ENCODE data around the gene PTPA. TPM values are rescaled to one million over a fixed set of nuclear protein-coding genes. Genes with fewer than 3 reads are reported as not detected.

PTPA gene
- total RNA-seq, 1 donor from 2014 or later, result 160 TPM

DNA sequence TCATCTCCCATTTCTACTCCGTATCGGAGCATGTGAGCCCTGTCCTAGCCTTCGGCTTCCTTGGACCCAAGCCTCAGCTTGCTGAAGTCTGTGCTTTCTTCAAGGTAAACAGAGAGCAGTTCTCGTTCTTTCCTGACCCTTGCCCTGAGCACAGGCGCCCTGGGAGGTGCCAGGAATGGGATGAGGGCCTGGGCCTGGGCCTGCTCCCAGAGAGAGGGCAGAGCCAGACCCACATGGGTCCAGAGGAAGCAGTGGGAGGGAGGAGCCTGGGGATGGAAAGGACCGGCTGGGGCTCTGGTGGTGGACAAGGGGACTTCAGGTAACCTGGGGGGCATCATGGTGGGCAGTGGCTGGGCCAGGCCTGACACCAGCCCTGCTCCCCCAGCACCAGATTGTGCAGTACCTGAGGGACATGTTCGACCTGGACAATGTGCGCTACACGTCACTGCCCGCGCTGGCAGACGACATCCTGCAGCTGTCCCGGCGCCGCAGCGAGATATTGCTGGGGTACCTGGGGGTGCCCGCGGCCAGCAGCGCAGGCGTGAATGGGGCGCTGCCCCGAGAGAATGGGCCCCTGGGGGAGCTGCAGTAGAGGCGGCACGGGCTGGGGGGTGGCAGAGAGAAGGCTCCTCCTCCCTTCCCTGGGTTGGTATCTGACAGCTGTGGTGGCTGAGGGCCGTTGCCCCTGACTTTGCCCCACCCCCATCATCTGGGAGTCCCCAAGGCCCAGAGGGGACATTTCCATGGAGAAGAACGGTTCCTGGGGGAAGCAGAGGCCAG is 41.2 kb upstream of the PTPA start:
- no peak for DNase-seq (ENCODE audit: low spot score in 2 of 2, unreplicated experiment in 2 of 2)
- H3K9me3 Mint-ChIP-seq, result no peaks in the 10 kb centered on the region
- H3K4me3 Mint-ChIP-seq, result no peak overlapping the region
- no peaks in the 10 kb centered on the region for H3K4me1 Mint-ChIP-seq
- no peak for TF ChIP-seq CTCF (IDR thresholded peaks at IDR 0.05; ENCODE audit: unreplicated experiment)
- no peaks in the 10 kb centered on the region for H3K27me3 Mint-ChIP-seq (ENCODE audit: low read depth)
- H3K27ac Mint-ChIP-seq, result no peak overlapping the region
- peaks cover 11% of the 10 kb centered on the region for H3K36me3 Mint-ChIP-seq

GRCh38 chr9:129070696-129071525 is 40.3 kb upstream of the PTPA start:
- Mint-ChIP-seq H3K27me3 (ENCODE audit: low read depth) (no peaks in the 10 kb centered on the region), H3K27ac (no peak overlapping the region), H3K9me3 (no peaks in the 10 kb centered on the region), H3K4me1 (no peaks in the 10 kb centered on the region), H3K4me3 (no peak overlapping the region), H3K36me3 (peaks cover 5% of the 10 kb centered on the region)
- TF ChIP-seq CTCF (IDR thresholded peaks at IDR 0.05; ENCODE audit: unreplicated experiment), result no peak
- DNase-seq (ENCODE audit: low spot score in 2 of 2, unreplicated experiment in 2 of 2), result no peak

- no peak for DNase-seq (ENCODE audit: low spot score in 2 of 2, unreplicated experiment in 2 of 2)
- Mint-ChIP-seq H3K9me3 (no peaks in the 10 kb centered on the region), H3K27ac (no peak overlapping the region), H3K4me3 (no peak overlapping the region), H3K27me3 (ENCODE audit: low read depth) (no peaks in the 10 kb centered on the region), H3K4me1 (no peaks in the 10 kb centered on the region), H3K36me3 (peaks cover 5% of the 10 kb centered on the region)
- no peak for TF ChIP-seq CTCF (IDR thresholded peaks at IDR 0.05; ENCODE audit: unreplicated experiment)
These were observed 39.6 kb upstream of the PTPA start for GRCh38 chr9:129071526-129072126.

DNA sequence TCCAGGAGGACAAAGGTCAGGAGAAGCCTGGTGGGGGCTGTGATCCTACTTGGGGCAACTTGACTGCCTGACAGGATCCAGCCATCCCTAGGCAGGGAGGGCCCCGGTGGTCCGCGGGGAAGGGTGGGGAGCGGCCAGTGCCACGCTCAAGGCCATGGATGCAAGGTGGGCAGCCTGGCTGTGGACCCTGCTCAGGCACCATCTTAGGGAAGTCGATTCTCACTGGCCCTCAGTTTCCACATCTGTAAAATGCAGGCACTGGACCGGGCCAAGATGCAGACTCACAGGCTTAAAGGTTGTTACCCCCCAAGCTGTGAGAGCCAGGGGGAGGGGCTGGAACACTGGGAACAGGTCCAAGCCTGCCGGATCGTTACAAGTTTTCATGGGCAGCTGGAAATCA is 39.0 kb upstream of the PTPA start:
- H3K36me3 Mint-ChIP-seq, result peaks cover 5% of the 10 kb centered on the region
- no peak for DNase-seq (ENCODE audit: low spot score in 2 of 2, unreplicated experiment in 2 of 2)
- H3K4me1 Mint-ChIP-seq, result no peaks in the 10 kb centered on the region
- no peak for TF ChIP-seq CTCF (IDR thresholded peaks at IDR 0.05; ENCODE audit: unreplicated experiment)
- H3K27me3 Mint-ChIP-seq (ENCODE audit: low read depth), result no peaks in the 10 kb centered on the region
- no peak overlapping the region for H3K27ac Mint-ChIP-seq
- H3K9me3 Mint-ChIP-seq, result no peaks in the 10 kb centered on the region
- H3K4me3 Mint-ChIP-seq, result no peak overlapping the region

- TF ChIP-seq CTCF (IDR thresholded peaks at IDR 0.05; ENCODE audit: unreplicated experiment), result no peak
- Mint-ChIP-seq H3K4me3 (no peak overlapping the region), H3K27ac (no peak overlapping the region), H3K27me3 (ENCODE audit: low read depth) (no peaks in the 10 kb centered on the region), H3K9me3 (no peaks in the 10 kb centered on the region), H3K36me3 (peaks cover 4% of the 10 kb centered on the region), H3K4me1 (no peaks in the 10 kb centered on the region)
- DNase-seq (ENCODE audit: low spot score in 2 of 2, unreplicated experiment in 2 of 2), result no peak
These were observed 37.8 kb upstream of the PTPA start for GRCh38 chr9:129073404-129073803.

Data from mesothelial cell of epicardium (in vitro differentiated cells).